Sigmoid colon (tissue), 4 donors: ENCODE results near the gene CDC42SE2.

ENCODE experiments used
- CTCF ChIP-seq, 4 experiments: fragments of 450-650 bp in 3 of 4; fragments of 200-600 bp in 1 of 4; IDR thresholded peaks; one replicate each; pipeline ENCODE4 v1.5.1; 2016 to 2019; ENCODE audit warnings: antibody characterized with exemption in 4 of 4, mild to moderate bottlenecking in 3 of 4, moderate library complexity in 2 of 4
- POLR2A ChIP-seq, 2 donors: fragments of 450-650 bp; IDR thresholded peaks; one replicate each; pipeline ENCODE4 v1.6.1; 2016; ENCODE audit warnings: antibody characterized with exemption in 2 of 2, mild to moderate bottlenecking in 2 of 2, moderate library complexity in 2 of 2
- POLR2AphosphoS5 ChIP-seq, 4 donors: sonication (generic); formaldehyde crosslinking; IDR thresholded peaks; one replicate each; pipeline ENCODE4 v1.6.1; 2017; ENCODE audit warnings: antibody characterized with exemption in 4 of 4

GRCh38 chr5:131324303-131324702 is 60.5 kb downstream of the CDC42SE2 start:
- TF ChIP-seq CTCF (IDR thresholded peaks at IDR 0.05) (no peak), POLR2AphosphoS5 (IDR thresholded peaks at IDR 0.05) (no peak), POLR2A (IDR thresholded peaks at IDR 0.05) (no peak)
